Breast epithelium (tissue), 4 donors: ENCODE data around the gene PPP1R12B. TPM values are rescaled to one million over a fixed set of nuclear protein-coding genes. Genes with fewer than 3 reads are reported as not detected.
A peak's percentile ranks its signal among the peaks of the same experiment; 100 is the strongest.
"Not testable (repeated sequence)": the region's sequence is repeated elsewhere in the genome, so short reads cannot be mapped to it uniquely, and the experiment has no call there.

ENCODE experiments used
- DNase-seq, 2 donors: peaks; one replicate each; pipeline ENCODE4 v3.0.0-alpha.2; 2019; ENCODE audit warnings: low spot score in 2 of 2
- H3K27ac ChIP-seq, 2 donors: fragments of 200-600 bp; sonication (generic) in 1 of 2; one replicate each; pipeline ENCODE4 v1.5.1; 2016 to 2019; ENCODE audit warnings: mild to moderate bottlenecking in 1 of 2
- H3K27me3 ChIP-seq, 2 donors: fragments of 200-600 bp; sonication (generic) in 1 of 2; one replicate each; pipeline versions ENCODE4 v1.5.1 to v1.6.0; 2017 to 2019; ENCODE audit warnings: control low read depth in 1 of 2, mild to moderate bottlenecking in 1 of 2
- H3K36me3 ChIP-seq: fragments of 200-600 bp; one replicate; pipeline ENCODE4 v1.5.1; 2019
- H3K4me1 ChIP-seq, 2 donors: fragments of 200-600 bp; sonication (generic); one replicate each; pipeline ENCODE4 v1.5.1; 2016 to 2019; ENCODE audit warnings: control low read depth in 1 of 2
- H3K4me3 ChIP-seq, 3 donors: fragments of 200-600 bp; sonication (generic); 1 replicate in 2 of 3; 2 replicates in 1 of 3; pipeline ENCODE4 v1.5.1; 2016 to 2019; ENCODE audit warnings: mild to moderate bottlenecking in 3 of 3, moderate library complexity in 2 of 3
- H3K9me3 ChIP-seq, 2 donors: fragments of 200-600 bp; sonication (generic) in 1 of 2; one replicate each; pipeline ENCODE4 v1.5.1; 2016 to 2019; ENCODE audit warnings: control low read depth in 1 of 2
- POLR2A ChIP-seq: fragments of 450-650 bp; IDR thresholded peaks from one replicate; pipeline ENCODE4 v1.6.1; 2016; ENCODE audit warnings: antibody characterized with exemption, mild to moderate bottlenecking, moderate library complexity
- POLR2AphosphoS5 ChIP-seq, 3 donors: sonication (generic); formaldehyde crosslinking; IDR thresholded peaks; one replicate each; pipeline ENCODE4 v1.6.1; 2017; ENCODE audit warnings: antibody characterized with exemption in 3 of 3
- intact Hi-C: fragments of 100-400 bp; cut with DNase I; formaldehyde crosslinking; loops from one replicate; pipeline ENCODE4 v1.15.1; 2023; ENCODE audit warnings: low total_unique reads
- total RNA-seq, 3 donors: library from RNA; depleted of rRNA; stranded (reverse); fragments of >200 nt; gene quantifications; one replicate each; pipeline ENCODE4 v1.1.0, GENCODE V29; 2016
- TF ChIP-seq, protein P1 (sequence below), 3 donors: fragments of 450-650 bp; IDR thresholded peaks; one replicate each; pipeline ENCODE4 v1.5.1; 2016 to 2017; ENCODE audit warnings: antibody characterized with exemption in 3 of 3, mild to moderate bottlenecking in 3 of 3, moderate library complexity in 3 of 3

Gene PPP1R12B
- total RNA-seq, 3 donors from 2014 or later, result 76.4 to 123 (median 90.7) TPM

DNA sequence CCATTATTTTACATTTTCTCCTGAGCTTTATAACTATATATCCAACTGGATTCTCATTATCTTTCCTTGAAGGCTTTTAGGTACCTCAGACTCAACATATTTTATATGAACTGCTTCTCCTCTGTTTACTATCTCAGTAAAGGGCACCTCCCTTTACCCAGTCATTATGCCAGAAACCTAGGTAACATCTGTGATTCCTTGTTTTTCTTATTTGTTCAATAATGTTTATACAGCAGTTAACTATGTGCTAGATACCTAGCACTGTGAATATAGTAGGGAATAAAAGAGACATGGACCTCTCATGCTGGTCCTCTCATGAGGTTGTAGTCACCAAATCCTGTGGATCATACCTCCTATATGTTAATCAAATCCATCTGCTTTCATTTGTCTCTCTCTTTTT is 25.6 kb downstream of the PPP1R12B start:
- Histone ChIP-seq H3K27me3 (no peaks in the 10 kb centered on the region), H3K4me3 (no peak overlapping the region), H3K36me3 (no peaks in the 10 kb centered on the region), H3K27ac (no peak overlapping the region), H3K9me3 (no peaks in the 10 kb centered on the region), H3K4me1 (no peaks in the 10 kb centered on the region)
- no peak for TF ChIP-seq POLR2AphosphoS5 (IDR thresholded peaks at IDR 0.05)
- TF ChIP-seq, protein P1, sequence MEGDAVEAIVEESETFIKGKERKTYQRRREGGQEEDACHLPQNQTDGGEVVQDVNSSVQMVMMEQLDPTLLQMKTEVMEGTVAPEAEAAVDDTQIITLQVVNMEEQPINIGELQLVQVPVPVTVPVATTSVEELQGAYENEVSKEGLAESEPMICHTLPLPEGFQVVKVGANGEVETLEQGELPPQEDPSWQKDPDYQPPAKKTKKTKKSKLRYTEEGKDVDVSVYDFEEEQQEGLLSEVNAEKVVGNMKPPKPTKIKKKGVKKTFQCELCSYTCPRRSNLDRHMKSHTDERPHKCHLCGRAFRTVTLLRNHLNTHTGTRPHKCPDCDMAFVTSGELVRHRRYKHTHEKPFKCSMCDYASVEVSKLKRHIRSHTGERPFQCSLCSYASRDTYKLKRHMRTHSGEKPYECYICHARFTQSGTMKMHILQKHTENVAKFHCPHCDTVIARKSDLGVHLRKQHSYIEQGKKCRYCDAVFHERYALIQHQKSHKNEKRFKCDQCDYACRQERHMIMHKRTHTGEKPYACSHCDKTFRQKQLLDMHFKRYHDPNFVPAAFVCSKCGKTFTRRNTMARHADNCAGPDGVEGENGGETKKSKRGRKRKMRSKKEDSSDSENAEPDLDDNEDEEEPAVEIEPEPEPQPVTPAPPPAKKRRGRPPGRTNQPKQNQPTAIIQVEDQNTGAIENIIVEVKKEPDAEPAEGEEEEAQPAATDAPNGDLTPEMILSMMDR (IDR thresholded peaks at IDR 0.05), result no peak
- TF ChIP-seq POLR2A, result no peak
- intact Hi-C loops, result no loop called here
- no peak for DNase-seq

DNA sequence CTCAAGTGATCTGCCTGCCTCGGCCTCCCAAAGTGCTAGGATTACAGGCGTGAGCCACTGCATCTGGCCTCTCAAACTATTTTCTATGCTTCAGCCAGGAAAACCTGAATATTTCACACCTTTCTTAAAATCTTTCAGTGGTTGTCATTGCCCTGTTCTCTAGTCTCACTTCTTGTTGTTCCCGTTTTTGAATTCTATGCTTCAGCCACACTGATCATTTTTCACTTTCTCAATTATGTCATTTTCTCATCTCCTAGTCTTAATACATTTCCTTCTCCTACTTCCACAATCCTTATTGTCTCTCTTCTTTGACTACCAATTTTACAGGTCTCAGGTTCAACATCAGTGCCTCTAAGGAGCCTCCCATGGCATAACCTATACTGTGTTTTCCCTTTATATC is 26.7 kb downstream of the PPP1R12B start:
- H3K4me3 ChIP-seq, H3K4me1 ChIP-seq, DNase-seq, intact Hi-C loops, H3K9me3 ChIP-seq, H3K36me3 ChIP-seq, H3K27me3 ChIP-seq, H3K27ac ChIP-seq: not testable (repeated sequence)

DNA sequence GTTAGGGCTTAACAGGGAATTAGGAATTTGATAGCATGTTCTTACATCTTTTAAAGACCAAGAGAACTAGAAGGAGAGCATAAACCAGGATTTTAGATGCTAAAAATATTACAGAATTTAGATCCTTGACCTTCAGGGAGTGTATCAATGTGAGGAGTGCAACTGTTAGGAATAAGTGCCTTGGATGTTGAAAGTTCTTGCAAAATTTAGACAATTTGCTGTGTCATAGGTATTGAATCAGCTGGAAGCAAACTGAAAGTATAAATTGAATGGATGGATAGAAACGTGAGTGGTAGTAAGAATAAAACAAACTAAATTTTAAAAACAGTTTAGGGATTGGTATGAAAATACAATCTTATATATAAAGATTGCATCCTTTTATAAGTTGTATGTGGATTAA is 27.7 kb downstream of the PPP1R12B start:
- intact Hi-C loops, result no loop called here
- Histone ChIP-seq H3K27me3 (no peaks in the 10 kb centered on the region), H3K36me3 (no peaks in the 10 kb centered on the region), H3K4me3 (no peak overlapping the region), H3K9me3 (no peaks in the 10 kb centered on the region), H3K4me1 (no peaks in the 10 kb centered on the region), H3K27ac (no peak overlapping the region)
- DNase-seq, result no peak
- no peak for TF ChIP-seq POLR2AphosphoS5 (IDR thresholded peaks at IDR 0.05)
- TF ChIP-seq POLR2A, result no peak
- TF ChIP-seq, protein P1 (IDR thresholded peaks at IDR 0.05), result no peak

GRCh38 chr1:202379884-202380529 is 31.5 kb downstream of the PPP1R12B start:
- intact Hi-C loops, DNase-seq, H3K27me3 ChIP-seq, H3K4me1 ChIP-seq, H3K36me3 ChIP-seq, H3K9me3 ChIP-seq: not testable (repeated sequence)
- TF ChIP-seq, protein P1 (IDR thresholded peaks at IDR 0.05), result peak in 2 of 3 donors; percentile 44 to 45
- Histone ChIP-seq H3K27ac (peak overlapping the region; percentile 69 to 72), H3K4me3 (peak overlapping the region in 2 of 3 donors; percentile 6 to 22)

GRCh38 chr1:202380535-202380934 is 32.0 kb downstream of the PPP1R12B start:
- DNase-seq, H3K27me3 ChIP-seq, H3K4me1 ChIP-seq, intact Hi-C loops, H3K9me3 ChIP-seq, H3K36me3 ChIP-seq: not testable (repeated sequence)
- H3K4me3 ChIP-seq, result peak overlapping the region in 1 of 3 donors; percentile 22
- peak overlapping the region; percentile 69 to 72 for H3K27ac ChIP-seq

DNA sequence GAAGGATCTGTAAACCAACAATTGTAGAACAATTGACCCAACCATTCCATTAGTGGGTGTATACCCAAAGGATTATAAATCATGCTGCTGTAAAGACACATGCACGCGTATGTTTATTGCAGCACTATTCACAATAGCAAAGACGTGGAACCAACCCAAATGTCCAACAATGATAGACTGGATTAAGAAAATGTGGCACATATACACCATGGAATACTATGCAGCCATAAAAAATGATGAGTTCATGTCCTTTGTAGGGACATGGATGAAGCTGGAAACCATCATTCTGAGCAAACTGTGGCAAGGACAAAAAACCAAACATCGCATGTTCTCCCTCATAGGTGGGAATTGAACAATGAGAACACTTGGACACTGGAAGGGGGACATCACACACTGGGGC is 33.4 kb downstream of the PPP1R12B start:
- H3K4me1 ChIP-seq, H3K36me3 ChIP-seq, intact Hi-C loops, H3K27me3 ChIP-seq, H3K4me3 ChIP-seq, H3K27ac ChIP-seq, H3K9me3 ChIP-seq, DNase-seq: not testable (repeated sequence)

GRCh38 chr1:202395831-202396230 is 47.3 kb downstream of the PPP1R12B start:
- intact Hi-C loops, H3K27me3 ChIP-seq: not testable (repeated sequence)

More at GRCh38 chr1:202395831-202396230, 47.3 kb downstream of the PPP1R12B start:
- H3K4me3 ChIP-seq, H3K36me3 ChIP-seq, DNase-seq, H3K9me3 ChIP-seq, H3K4me1 ChIP-seq, H3K27ac ChIP-seq: not testable (repeated sequence)
